Measurements from ENCODE around the gene XCL1.
A peak's percentile ranks its signal among the peaks of the same experiment; 100 is the strongest.
"Not testable (repeated sequence)": the region's sequence is repeated elsewhere in the genome, so short reads cannot be mapped to it uniquely, and the experiment has no call there.

The XCL1 gene

DNA sequence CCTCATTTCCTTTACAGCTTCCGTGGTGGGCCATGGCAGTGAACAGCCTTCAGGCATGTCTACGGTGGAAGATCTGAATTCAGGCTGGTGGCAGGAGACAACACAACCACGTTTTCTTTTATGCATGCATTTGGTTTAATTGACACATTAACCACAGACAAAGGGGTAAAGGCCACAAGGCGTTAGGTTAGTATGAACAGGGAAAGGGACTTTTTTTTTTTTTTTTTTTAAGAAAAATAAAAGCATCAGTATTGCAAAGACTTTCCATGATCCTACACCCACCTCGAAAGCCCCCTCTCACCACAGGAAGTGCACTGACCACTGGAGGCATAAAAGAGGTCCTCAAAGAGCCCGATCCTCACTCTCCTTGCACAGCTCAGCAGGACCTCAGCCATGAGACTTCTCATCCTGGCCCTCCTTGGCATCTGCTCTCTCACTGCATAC lies at the start of gene XCL1:
TSS of gene XCL1 (plus strand) at position 361 of the 444 bp plus-strand sequence. CDS start at position 394, 33 bp downstream.
- not testable (repeated sequence) for DNase-seq

DNA sequence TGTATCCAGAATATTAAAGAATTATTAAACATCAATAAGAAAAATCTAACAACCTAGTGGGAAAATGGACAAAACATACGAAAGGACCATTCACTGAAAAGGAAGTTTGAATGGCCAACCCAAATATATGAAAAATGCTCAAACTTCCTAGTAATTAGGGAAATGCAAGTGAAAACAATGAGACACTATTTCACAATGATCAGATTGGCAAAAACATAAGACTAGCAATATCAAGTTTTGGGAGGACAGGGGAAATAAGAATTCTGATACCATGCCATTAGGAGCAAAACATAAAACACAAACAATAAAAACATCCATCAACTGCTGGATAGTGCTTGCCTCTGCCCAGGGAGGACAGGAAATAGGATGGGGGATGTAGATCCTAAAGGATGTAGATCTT lies 46.9 kb upstream of the XCL1 start:
- no peak for DNase-seq

DNA sequence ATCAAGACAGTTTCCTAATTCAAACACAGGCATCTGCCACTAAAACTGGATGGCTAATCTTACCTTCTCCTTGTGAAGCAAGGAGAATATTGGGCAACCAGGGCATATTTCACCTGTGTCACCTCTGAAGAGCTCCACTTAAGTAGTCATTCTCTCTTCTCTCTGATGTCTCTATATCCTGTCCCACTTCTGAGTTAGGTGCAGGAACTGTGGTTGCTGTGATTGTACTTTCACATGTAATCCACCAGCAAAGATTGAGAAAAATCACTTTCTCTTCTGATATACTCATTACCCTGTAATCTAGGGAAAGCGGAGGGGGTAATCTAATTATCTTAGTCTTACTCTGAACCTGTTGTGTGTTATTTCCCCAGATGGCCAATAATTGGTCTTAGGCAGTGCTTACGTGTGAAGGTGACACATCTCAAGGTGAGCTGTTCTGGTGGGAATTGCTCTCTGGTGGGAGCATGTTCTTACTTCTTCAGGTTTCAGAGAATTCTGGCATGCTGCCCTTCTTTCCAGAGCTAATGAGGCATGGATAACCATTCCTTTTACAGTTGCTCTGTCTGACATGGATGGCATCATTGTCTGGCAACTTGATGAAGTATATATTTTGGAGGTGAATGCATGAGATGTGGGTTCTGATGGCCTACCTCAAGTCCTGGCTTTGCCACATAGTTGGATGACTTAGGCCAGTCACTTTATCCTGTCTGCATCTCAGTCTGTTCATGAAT lies 44.6 kb upstream of the XCL1 start:
- no peak for DNase-seq

DNA sequence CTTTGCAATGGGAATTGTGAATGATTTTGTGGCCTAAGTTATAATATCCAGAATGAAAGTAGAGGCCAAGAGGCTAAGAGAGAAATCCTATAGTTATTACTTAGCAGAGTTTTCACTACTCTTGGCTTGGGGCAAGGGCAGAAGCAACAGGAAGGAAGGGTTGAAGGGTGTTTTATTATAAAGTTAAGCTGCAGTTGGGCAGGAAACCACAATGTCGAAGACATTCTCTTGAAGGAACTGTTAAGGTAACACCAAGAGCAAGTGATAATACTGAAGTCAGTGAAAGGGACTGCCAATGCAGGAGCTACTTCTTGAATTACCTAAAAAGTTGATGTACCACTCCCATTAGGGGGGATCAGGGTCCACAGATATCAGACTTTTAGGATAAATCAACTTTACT lies 40.9 kb upstream of the XCL1 start:
- no peak for DNase-seq

GRCh38 chr1:168540798-168541197 lies 35.6 kb upstream of the XCL1 start:
- DNase-seq = peak in 2 of 14 donors; percentile 3 to 6

GRCh38 chr1:168542978-168543377 lies 33.4 kb upstream of the XCL1 start:
- not testable (repeated sequence) for DNase-seq

GRCh38 chr1:168543840-168544498 lies 32.4 kb upstream of the XCL1 start, which contains the start of gene XCL2:
Gene XCL2 (minus strand): TSS chr1:168543997. CDS start chr1:168543964, 33 bp downstream.
- not testable (repeated sequence) for DNase-seq

GRCh38 chr1:168545678-168546552 lies 30.5 kb upstream of the XCL1 start:
- DNase-seq = not testable (repeated sequence)

- DNase-seq = not testable (repeated sequence)
Measured at GRCh38 chr1:168546553-168546895, 29.9 kb upstream of the XCL1 start.

DNA sequence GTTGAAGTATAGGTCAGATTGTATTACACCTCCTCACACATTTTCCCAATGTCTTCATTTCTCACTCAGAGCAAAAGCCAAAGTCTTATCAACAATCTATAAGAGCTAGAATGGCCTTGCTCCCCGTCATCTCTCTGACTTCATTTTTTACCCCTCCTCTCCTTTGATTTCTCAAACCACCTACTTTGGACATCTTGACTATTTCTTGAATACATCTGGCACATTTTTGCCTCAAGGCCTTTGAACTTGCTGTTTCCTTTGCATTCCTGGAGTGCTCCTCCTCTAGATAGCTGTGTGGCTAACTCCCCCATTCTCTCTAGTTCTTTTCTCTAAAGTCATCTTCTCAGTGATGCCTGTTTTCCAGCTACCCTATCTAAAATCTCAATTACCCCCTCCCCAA lies 25.4 kb upstream of the XCL1 start:
- no peak for DNase-seq

- DNase-seq = no peak
Measured at GRCh38 chr1:168551688-168552087, 24.7 kb upstream of the XCL1 start.

- no peak for DNase-seq
Measured at GRCh38 chr1:168552961-168553360, 23.4 kb upstream of the XCL1 start.

DNA sequence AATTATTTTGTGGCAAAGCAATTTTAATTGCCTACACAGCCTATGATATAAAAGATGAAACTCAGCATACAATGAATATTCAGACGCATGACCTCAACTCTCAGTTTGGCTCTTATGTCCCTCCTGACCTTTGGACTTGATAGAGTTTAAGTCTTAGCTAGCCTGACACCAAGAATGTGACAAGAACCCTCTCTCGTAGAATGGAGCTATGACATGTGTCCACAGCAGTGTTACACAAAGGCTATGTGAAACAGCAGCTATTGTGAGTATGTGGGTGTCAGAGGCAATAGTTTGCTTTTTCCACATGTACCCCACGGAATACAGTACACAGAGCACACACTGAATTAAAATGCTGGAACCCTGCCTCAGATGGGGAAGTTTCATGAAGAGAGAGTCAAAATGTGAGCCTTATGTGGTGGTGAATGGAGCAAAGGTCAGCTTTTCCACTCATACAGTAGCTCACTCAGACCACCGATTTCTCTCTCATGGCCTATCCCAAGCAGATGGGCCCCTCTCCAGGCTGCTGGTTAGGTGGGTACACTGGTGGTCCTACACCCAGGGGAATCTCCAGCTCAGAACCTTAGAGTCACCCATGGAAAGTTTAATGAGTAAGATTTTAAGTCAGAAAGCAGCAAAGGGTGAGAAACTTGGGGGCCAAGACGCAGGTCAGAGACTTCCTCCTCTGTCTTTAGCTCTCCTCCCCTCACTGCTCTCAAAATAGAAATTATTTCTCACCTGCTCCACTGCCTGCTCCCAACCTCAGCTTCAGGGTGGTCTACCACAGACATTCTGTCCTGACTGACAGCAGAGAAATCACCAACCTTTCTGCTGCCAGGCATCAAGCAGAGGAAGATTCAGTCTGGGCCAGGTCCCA lies 22.5 kb upstream of the XCL1 start:
- DNase-seq = no peak

DNA sequence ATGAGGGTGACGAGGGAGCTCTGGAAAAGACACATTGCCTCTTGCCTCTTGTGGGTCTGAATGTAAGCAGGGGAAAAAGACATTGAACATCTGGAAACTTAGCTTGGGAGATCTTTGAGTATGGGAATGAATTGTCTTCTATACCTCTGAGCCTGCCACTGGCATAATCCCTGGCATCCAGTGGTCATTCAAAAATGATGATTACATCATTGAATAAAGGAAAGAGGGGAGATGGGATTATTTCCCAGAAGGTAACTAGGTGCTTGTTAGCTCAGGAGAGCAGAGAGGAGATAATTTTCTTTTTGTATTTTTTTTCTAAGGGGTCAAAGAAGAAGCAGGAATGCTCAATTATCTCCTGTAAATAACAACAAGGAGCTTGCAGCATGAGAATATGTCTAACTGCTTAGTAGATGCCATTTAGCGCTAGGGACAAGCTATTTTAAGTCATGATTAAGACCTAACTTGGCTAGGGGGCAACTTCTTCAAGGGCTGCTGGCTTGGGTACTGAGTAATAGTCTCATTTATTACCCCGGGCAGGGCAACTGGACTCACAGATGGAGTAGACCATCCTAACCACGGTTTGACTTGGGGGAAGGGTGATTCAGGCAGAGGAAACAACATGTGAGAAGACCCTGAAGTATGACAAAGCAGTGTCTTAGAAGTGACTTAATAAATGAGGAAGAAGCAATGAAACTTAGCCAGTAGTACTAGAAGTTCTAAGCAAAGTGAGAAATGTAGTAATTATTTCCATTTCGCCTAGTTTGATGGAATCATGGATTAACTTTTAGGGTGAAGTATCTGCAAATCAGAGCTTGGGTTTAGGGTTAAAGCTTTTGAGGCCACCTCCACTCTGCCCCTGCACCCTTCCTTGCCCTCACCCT lies 21.6 kb upstream of the XCL1 start:
- no peak for DNase-seq

GRCh38 chr1:168555508-168556046 lies 20.8 kb upstream of the XCL1 start:
- DNase-seq = no peak

DNA sequence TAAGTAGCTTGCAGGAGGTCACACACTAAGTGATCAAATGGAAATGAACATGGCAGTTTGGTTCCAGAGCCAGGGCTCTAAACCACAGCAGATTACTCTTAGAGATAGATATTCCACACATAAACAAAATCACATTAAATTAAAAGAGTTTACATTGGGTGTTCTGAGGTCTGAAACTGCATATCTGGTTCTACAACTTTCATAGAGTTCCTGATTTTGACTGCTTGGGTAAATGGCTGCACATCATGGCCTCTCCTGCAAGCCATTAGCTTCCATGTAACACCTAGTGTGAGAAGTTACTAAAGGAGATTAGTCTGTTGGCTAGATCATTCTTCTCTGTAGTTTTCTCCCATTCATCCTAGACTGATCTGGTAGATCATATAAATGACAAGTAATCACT lies 19.8 kb upstream of the XCL1 start:
- no peak for DNase-seq

- DNase-seq = no peak
Measured at GRCh38 chr1:168560370-168560769, 16.0 kb upstream of the XCL1 start.

DNA sequence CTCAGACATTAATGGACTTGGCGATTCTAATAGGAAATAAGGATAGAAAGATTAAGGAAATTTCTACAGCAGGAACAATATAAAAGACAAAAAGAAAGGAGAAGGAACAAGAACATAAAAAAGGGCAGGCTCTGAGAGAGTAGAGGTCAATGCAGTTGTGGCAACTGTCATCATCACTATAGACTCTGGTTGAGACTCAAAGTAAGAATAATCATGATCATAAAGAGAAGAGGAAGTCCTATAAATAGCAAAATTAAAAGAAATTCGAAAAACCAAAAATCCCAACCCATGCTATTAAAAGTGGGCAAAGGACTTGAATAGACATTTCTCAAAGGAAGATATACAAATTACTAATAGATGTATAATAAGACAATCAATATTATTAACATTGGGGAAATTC lies 14.4 kb upstream of the XCL1 start:
- no peak for DNase-seq

- no peak for DNase-seq
Measured at GRCh38 chr1:168565825-168566224, 10.6 kb upstream of the XCL1 start.

- no peak for DNase-seq
Measured at GRCh38 chr1:168567007-168567406, 9.4 kb upstream of the XCL1 start.

GRCh38 chr1:168567568-168567967 lies 8.8 kb upstream of the XCL1 start:
- DNase-seq = no peak

Data from C1 segment of cervical spinal cord (tissue), 14 donors.